ENCODE data around the gene TBX3.
"Not testable (repeated sequence)": the region's sequence is repeated elsewhere in the genome, so short reads cannot be mapped to it uniquely, and the experiment has no call there.

TBX3 gene

GRCh38 chr12:114684098-114684869 lies at the start of gene TBX3:
TBX3 (minus strand) TSS chr12:114684175; CDS start chr12:114683200, 975 bp downstream.
- DNase-seq (ENCODE audit: low read depth), result peak; percentile 99

DNA sequence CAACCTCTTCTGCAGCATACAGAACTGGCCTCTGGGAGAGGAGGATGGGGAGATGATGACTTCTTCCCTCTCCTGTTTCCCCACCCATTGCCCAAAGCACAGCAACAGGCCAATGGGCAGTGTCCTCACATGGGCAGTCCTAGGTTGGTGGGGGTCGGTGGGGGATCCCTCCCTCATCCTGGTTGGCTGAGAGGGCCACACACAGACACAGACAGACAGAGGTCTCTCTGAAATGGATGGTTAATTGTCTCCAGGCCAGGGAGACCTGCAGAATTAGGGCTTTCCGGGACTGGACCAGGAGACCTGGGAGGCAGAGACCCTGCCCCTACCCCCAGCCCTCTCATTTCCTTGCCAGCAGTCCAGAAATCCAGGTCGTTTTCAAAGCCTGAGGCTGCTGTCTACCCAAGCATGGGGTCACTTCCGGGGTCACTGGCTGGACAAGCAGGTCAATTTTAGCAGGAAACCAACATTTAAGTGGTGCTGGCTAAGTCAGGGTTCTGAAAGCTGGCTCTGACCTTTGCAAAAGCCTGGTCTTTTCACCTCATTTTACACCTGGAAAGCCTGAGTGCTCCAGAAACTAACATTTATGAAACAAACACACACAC lies 48.6 kb upstream of the TBX3 start:
- no peak for DNase-seq (ENCODE audit: low read depth)

DNA sequence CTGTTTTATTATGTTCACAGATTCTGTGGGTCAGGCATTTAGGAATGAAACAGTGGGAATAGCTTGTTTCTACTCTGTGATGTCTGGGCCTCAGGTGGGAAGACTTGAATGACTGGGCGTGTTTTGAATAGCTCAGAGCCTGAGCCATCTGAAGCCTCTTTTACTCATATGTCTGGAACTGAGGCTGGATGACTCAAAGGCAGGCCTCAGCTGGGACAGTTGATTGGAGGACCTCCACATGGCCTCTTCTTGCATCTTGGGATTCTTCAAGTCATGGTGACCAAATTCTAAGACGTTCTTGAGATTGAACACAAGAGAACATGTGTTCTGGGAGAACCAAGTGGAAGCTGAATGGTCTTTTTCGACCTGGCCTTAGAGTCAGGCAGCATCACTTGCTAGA lies 45.8 kb upstream of the TBX3 start:
- DNase-seq (ENCODE audit: low read depth), result peak; percentile 14

GRCh38 chr12:114726092-114726710 lies 42.2 kb upstream of the TBX3 start:
- DNase-seq (ENCODE audit: low read depth), result no peak

GRCh38 chr12:114722176-114722575 lies 38.2 kb upstream of the TBX3 start:
- DNase-seq (ENCODE audit: low read depth), result not testable (repeated sequence)

- DNase-seq (ENCODE audit: low read depth), result no peak
Measured at GRCh38 chr12:114721266-114721665, 37.3 kb upstream of the TBX3 start.

GRCh38 chr12:114713466-114714215 lies 29.7 kb upstream of the TBX3 start:
- DNase-seq (ENCODE audit: low read depth), result no peak

GRCh38 chr12:114711689-114712152 lies 27.7 kb upstream of the TBX3 start:
- no peak for DNase-seq (ENCODE audit: low read depth)

GRCh38 chr12:114710151-114710550 lies 26.2 kb upstream of the TBX3 start:
- no peak for DNase-seq (ENCODE audit: low read depth)

DNA sequence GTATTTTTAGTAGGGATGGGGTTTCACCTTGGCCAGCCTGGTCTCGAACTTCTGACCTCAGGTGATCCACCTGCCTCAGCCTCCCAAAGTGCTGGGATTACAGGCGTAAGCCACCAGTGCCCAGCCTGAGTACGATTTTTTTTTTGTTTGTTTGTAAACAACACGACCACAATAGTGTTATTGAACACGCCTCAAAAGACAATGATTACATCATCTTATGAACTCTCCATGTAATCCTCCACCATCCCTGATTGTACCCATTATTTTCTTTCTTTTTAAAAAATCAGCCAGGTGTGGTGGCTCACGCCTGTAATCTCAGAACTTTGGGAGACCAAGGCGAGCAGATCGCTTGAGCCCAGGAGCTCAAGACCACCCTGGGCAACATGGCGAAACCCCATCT lies 25.1 kb upstream of the TBX3 start:
- DNase-seq (ENCODE audit: low read depth), result no peak

DNA sequence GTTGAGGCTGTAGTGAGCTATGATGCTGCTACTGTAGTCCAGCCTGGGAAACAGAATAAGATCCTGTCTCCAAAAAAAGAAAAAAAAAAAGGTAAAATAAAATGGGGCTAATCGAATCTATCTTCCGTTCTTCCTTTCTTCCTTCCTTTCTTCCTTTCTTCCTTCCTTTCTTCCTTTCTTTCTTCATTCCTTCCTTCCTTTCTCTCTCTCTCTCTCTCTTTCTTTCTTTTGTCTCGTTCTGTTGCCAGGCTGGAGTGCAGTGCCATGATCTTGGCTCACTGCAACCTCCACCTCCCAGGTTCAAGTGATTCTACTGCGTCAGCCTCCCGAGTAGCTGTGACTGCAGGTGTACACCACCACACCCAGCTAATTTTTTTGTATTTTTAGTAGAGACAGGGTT lies 24.6 kb upstream of the TBX3 start:
- DNase-seq (ENCODE audit: low read depth), result not testable (repeated sequence)

DNA sequence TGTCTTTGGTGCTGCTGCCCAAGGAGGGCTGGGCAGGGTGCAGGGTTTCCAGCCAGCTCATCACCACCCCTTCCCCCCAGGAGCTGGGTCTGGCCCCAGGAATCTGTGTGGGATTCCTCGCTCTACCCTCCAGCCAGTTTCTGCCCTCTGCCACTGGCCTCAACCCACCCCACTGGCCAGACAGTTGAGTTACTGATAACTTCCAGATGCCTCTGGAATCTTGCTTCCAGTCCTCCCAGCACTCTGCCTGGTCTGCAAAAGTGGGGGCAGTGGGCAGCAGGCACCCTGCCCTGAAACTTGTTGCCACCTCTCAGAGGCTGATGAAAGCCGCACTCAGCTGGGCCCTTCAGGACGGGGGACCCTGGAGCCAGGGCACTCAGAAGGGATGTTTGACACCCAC lies 20.1 kb upstream of the TBX3 start:
- no peak for DNase-seq (ENCODE audit: low read depth)

DNA sequence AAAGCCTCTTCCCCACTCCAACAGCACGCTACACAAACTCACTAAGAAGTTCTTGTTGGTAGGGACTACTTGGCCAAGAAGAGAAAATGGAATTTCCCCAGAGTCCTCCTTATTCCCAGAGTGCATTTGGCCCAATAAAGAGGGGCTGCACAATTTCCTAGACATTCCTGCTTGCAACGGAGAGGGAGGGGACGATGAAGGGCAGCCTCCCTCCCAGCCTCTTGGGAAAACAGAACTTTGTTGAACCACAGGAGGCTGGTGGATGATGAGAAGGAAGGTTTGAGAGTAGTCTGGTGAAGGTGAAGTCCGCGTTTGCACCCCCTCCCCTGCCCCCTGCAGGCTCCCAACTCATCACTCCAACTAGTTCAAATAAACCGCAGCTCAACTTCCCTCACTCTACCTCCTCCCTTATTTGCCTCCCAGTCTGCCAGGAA lies 19.1 kb upstream of the TBX3 start:
- no peak for DNase-seq (ENCODE audit: low read depth)

DNA sequence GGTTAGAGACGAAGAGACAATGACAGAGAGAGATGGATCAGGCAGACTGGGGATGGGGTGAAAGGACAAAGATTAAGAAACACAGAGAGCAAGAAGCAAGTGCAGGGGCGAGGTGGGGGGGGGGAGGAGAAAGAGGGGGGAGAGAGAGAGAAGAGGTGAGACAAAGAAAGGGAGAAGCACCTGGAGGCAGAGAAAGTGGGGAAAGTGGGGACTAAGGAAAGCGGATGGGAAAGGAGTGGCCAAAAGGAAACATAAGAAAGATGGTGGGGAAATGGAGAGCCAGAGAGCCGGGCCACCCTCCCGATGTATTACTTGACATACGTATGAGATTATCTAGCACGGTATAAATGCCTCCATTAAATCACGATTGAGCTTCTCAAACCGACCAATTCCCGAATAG lies 18.5 kb upstream of the TBX3 start:
- DNase-seq (ENCODE audit: low read depth), result no peak

- no peak for DNase-seq (ENCODE audit: low read depth)
Measured at GRCh38 chr12:114701553-114701952, 17.6 kb upstream of the TBX3 start.

DNA sequence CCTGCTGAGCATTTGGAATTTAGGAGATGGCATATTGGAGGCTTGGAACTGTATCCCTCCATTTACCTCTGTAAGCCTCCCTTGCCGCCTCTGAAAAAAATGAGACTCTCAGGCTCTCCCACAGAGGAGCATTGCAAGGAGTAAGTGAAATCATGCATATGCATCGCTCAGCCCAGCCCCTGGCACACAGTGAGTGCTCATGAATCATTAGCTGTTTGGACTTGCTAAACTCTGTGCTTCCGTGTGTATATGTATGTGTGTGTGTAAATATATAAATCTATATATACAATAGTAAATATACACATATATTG lies 17.1 kb upstream of the TBX3 start:
- no peak for DNase-seq (ENCODE audit: low read depth)

DNA sequence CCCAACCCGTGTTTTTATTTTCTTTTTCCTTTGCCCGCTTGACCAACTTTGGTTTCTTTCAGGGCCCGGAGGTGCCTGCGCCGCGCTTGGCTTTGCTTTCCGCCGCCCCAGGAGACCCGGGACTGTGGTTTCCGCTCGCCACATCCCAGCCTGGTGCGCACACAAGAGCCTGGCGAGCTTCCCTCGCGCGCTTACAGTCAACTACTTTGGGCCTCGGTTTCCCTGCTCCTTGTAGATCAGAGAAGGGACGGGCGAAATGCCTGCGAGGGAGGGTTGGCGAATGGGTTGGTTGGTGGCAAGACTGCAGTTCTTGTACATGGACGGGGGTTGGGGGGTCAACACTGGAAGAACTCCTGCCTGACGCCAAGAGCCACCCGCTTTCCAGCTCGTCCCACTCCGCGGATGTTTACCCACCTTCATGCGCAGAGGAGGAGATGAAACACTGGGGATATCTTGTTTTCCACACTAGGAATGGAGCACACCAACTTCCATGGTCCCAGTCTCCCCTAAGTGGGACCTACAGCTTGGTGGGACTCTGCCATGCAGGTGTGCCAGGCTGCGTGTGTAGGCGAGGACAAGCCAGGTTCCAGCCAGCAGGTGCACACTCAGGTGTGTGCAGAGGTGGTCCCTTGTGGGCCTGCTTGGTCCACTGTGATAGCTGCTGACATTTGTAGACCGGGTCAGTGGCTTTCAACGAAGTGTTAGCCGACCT lies 16.6 kb upstream of the TBX3 start:
- no peak for DNase-seq (ENCODE audit: low read depth)

- DNase-seq (ENCODE audit: low read depth), result no peak
Measured at GRCh38 chr12:114698566-114699163, 14.7 kb upstream of the TBX3 start.

DNA sequence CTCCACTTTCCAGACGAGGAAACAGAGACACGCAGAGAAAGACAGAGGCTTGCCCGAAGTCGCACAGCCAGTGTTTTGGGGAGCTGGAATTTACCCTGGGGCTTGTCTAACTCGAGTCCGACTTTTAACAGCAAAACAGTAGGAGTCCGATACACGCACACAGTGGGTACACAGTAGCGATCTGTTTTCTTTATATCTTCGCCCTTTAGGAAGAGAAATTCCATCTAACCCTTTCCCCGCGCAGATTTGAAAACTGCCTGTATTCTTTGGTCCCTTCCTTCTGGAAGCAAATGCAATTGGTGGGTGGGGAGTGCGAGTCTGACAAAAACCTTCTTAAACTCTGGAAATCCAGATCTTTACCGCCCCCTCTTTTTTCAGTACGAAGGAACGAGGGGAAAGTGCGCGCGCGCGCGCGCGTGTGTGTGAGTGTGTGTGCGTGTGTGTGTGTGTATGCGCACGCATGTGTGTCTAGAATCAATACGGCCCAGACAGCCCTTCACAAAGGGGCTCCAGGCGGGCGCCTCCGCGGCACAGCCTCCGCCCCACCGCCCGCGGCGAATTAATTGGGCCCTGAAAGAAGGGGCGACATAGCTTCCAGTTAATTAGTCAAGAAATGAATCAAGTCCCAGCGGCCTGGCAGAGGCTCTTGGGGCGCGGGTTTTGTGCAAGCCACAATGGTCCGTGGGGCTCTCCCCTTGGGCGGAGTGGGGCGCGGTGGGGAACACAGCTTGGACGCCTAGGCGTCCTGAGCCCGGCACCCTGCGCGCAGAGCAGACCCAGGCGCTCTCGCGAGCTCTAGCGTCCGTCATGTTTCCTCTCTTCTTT lies 14.0 kb upstream of the TBX3 start:
- no peak for DNase-seq (ENCODE audit: low read depth)

DNA sequence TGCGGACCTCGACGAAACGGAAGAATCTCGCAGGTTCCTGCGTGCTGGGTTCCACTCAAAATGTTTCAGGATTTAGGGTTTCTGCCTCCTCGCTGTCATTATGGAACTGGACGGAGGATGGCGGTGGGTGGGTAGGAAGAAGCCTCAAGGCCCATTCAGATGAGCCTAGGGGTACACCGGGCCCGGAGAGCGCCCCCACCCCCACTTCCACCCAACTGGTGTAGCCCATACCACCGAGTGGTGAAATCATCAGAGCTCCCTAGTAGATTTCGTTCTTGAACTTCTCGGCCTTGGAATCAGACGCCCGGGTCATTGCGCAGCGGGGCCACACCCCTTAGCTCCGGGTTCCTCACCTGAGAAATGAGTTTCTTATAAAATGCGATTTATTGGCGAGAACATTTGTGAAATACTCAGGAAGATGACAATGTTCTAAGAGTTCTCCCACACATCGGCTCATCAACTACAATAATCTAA lies 13.3 kb upstream of the TBX3 start:
- no peak for DNase-seq (ENCODE audit: low read depth)
